ENCODE results near the gene SLC25A12.

DNA sequence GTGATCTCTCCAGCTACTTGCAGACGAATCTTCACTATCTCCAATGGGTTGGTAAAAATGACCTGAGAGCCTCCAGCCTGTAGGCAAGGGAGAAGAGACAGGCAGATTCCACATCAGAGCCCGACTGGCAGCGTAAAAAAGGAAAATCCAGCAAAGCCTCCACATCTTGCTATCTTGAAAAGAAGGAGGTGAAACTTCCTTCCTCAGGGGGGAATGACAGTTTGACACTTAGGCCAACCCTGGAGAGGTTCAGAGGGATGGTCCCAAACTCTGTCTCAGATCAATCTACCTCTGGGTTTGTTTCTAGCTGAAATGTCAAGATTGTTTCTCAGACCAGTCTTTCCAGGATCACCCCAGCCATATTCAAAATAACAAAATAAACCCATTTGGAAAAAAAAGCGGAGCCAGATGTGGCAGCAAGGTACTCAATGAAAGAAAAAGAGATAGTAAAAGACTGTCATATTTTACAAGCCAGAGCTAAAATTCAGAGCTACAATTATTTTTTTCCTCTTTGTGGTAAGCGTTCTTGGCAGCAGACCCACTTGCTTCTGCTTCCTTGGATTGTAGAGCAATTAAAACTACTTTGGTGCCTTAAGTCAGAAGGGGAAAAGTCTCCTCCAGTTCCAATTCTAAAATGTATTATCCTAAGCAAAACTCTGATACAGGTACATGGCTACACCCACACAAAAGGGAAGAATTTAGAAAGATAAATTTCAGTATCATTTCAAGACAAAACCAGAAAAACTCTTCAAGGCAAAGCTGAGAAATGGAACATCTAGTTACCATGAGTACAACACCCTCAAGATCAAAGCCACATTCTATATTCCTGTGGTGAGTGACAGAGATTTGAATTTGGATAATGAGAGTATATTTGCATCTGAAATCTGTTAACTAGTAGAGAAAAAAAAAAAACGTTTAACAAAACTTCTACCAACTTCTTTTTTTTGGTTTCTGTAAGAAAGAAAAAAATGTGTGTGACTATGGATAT, 100.1 kb downstream of the SLC25A12 start:
- TF ChIP-seq, protein P1, sequence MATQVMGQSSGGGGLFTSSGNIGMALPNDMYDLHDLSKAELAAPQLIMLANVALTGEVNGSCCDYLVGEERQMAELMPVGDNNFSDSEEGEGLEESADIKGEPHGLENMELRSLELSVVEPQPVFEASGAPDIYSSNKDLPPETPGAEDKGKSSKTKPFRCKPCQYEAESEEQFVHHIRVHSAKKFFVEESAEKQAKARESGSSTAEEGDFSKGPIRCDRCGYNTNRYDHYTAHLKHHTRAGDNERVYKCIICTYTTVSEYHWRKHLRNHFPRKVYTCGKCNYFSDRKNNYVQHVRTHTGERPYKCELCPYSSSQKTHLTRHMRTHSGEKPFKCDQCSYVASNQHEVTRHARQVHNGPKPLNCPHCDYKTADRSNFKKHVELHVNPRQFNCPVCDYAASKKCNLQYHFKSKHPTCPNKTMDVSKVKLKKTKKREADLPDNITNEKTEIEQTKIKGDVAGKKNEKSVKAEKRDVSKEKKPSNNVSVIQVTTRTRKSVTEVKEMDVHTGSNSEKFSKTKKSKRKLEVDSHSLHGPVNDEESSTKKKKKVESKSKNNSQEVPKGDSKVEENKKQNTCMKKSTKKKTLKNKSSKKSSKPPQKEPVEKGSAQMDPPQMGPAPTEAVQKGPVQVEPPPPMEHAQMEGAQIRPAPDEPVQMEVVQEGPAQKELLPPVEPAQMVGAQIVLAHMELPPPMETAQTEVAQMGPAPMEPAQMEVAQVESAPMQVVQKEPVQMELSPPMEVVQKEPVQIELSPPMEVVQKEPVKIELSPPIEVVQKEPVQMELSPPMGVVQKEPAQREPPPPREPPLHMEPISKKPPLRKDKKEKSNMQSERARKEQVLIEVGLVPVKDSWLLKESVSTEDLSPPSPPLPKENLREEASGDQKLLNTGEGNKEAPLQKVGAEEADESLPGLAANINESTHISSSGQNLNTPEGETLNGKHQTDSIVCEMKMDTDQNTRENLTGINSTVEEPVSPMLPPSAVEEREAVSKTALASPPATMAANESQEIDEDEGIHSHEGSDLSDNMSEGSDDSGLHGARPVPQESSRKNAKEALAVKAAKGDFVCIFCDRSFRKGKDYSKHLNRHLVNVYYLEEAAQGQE (IDR thresholded peaks at IDR 0.05; ENCODE audit: insufficient read depth in 1 of 2, low read depth in 2 of 2, low read length in 2 of 2): no peak
- no peak for TF ChIP-seq POLR2AphosphoS5 (IDR thresholded peaks at IDR 0.05; ENCODE audit: low read depth, low read length)

All from PFSK-1 (cell line).